ENCODE data around the gene MINDY3. TPM values are rescaled to one million over a fixed set of nuclear protein-coding genes. Genes with fewer than 3 reads are reported as not detected.

Gene MINDY3
- total and polyA plus RNA-seq, 4 donors: 6.5 to 16.1 (median 12.3) TPM

- no peak for TF ChIP-seq JUND (IDR thresholded peaks at IDR 0.05)
- TF ChIP-seq, protein P1, sequence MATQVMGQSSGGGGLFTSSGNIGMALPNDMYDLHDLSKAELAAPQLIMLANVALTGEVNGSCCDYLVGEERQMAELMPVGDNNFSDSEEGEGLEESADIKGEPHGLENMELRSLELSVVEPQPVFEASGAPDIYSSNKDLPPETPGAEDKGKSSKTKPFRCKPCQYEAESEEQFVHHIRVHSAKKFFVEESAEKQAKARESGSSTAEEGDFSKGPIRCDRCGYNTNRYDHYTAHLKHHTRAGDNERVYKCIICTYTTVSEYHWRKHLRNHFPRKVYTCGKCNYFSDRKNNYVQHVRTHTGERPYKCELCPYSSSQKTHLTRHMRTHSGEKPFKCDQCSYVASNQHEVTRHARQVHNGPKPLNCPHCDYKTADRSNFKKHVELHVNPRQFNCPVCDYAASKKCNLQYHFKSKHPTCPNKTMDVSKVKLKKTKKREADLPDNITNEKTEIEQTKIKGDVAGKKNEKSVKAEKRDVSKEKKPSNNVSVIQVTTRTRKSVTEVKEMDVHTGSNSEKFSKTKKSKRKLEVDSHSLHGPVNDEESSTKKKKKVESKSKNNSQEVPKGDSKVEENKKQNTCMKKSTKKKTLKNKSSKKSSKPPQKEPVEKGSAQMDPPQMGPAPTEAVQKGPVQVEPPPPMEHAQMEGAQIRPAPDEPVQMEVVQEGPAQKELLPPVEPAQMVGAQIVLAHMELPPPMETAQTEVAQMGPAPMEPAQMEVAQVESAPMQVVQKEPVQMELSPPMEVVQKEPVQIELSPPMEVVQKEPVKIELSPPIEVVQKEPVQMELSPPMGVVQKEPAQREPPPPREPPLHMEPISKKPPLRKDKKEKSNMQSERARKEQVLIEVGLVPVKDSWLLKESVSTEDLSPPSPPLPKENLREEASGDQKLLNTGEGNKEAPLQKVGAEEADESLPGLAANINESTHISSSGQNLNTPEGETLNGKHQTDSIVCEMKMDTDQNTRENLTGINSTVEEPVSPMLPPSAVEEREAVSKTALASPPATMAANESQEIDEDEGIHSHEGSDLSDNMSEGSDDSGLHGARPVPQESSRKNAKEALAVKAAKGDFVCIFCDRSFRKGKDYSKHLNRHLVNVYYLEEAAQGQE (IDR thresholded peaks at IDR 0.05): no peak
- no peak for TF ChIP-seq RAD21 (IDR thresholded peaks at IDR 0.05)
- TF ChIP-seq FOXA1 (IDR thresholded peaks at IDR 0.05): no peak
- TF ChIP-seq, protein P2, sequence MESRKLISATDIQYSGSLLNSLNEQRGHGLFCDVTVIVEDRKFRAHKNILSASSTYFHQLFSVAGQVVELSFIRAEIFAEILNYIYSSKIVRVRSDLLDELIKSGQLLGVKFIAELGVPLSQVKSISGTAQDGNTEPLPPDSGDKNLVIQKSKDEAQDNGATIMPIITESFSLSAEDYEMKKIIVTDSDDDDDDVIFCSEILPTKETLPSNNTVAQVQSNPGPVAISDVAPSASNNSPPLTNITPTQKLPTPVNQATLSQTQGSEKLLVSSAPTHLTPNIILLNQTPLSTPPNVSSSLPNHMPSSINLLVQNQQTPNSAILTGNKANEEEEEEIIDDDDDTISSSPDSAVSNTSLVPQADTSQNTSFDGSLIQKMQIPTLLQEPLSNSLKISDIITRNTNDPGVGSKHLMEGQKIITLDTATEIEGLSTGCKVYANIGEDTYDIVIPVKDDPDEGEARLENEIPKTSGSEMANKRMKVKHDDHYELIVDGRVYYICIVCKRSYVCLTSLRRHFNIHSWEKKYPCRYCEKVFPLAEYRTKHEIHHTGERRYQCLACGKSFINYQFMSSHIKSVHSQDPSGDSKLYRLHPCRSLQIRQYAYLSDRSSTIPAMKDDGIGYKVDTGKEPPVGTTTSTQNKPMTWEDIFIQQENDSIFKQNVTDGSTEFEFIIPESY (IDR thresholded peaks at IDR 0.05): no peak
- TF ChIP-seq, protein P3, sequence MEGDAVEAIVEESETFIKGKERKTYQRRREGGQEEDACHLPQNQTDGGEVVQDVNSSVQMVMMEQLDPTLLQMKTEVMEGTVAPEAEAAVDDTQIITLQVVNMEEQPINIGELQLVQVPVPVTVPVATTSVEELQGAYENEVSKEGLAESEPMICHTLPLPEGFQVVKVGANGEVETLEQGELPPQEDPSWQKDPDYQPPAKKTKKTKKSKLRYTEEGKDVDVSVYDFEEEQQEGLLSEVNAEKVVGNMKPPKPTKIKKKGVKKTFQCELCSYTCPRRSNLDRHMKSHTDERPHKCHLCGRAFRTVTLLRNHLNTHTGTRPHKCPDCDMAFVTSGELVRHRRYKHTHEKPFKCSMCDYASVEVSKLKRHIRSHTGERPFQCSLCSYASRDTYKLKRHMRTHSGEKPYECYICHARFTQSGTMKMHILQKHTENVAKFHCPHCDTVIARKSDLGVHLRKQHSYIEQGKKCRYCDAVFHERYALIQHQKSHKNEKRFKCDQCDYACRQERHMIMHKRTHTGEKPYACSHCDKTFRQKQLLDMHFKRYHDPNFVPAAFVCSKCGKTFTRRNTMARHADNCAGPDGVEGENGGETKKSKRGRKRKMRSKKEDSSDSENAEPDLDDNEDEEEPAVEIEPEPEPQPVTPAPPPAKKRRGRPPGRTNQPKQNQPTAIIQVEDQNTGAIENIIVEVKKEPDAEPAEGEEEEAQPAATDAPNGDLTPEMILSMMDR (IDR thresholded peaks at IDR 0.05; ENCODE audit: low read depth, low read length, missing input control): no peak
- no peak for TF ChIP-seq SP1 (IDR thresholded peaks at IDR 0.05)
- TF ChIP-seq, protein P4, sequence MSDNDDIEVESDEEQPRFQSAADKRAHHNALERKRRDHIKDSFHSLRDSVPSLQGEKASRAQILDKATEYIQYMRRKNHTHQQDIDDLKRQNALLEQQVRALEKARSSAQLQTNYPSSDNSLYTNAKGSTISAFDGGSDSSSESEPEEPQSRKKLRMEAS (IDR thresholded peaks at IDR 0.05): no peak
- no peak for TF ChIP-seq HNF4A (conservative IDR thresholded peaks at IDR 0.05)
- no peak for TF ChIP-seq TAF1 (conservative IDR thresholded peaks at IDR 0.05)
- no peak for TF ChIP-seq HNF4G (IDR thresholded peaks at IDR 0.05)
- TF ChIP-seq EGR1 (IDR thresholded peaks at IDR 0.05; ENCODE audit: low read depth in 2 of 2): no peak
- WGBS: 95% methylated on average over 4 of the region's 4 CpGs
- H3K4me3 ChIP-seq (ENCODE audit: low read depth in 1 of 3, low read length in 3 of 3): no peak overlapping the region
- H3K27me3 ChIP-seq (ENCODE audit: control insufficient read depth in 4 of 4, insufficient read depth in 4 of 4, low read length in 3 of 4): no peaks in the 10 kb centered on the region
- H3K9ac ChIP-seq (ENCODE audit: low read depth in 1 of 2, low read length in 2 of 2): no peak overlapping the region
- H3K4me1 ChIP-seq (ENCODE audit: control insufficient read depth in 4 of 4, insufficient read depth in 4 of 4, low read length in 3 of 4): peaks cover 0 to 4% (median 0%) of the 10 kb centered on the region in 4 donors
- no peak overlapping the region for H3K27ac ChIP-seq (ENCODE audit: low read depth in 1 of 2, low read length in 2 of 2)
- no peak for DNase-seq (ENCODE audit: low spot score)
- peaks cover 0 to 2% (median 0%) of the 10 kb centered on the region in 4 donors for H3K36me3 ChIP-seq (ENCODE audit: control insufficient read depth in 4 of 4, insufficient read depth in 3 of 4, low read depth in 1 of 4, low read length in 3 of 4)
- H3K9me3 ChIP-seq (ENCODE audit: control insufficient read depth in 4 of 4, low read length in 3 of 4): no peaks in the 10 kb centered on the region
Observed at GRCh38 chr10:15847481-15847880, 12.8 kb downstream of the MINDY3 start.

- H3K4me3 ChIP-seq (ENCODE audit: low read depth in 1 of 3, low read length in 3 of 3): no peak overlapping the region
- H3K36me3 ChIP-seq (ENCODE audit: control insufficient read depth in 4 of 4, insufficient read depth in 3 of 4, low read depth in 1 of 4, low read length in 3 of 4): peaks cover 0 to 2% (median 0%) of the 10 kb centered on the region in 4 donors
- H3K27me3 ChIP-seq (ENCODE audit: control insufficient read depth in 4 of 4, insufficient read depth in 4 of 4, low read length in 3 of 4): no peaks in the 10 kb centered on the region
- DNase-seq (ENCODE audit: low spot score): no peak
- H3K4me1 ChIP-seq (ENCODE audit: control insufficient read depth in 4 of 4, insufficient read depth in 4 of 4, low read length in 3 of 4): no peaks in the 10 kb centered on the region
- H3K9me3 ChIP-seq (ENCODE audit: control insufficient read depth in 4 of 4, low read length in 3 of 4): no peaks in the 10 kb centered on the region
- H3K9ac ChIP-seq (ENCODE audit: low read depth in 1 of 2, low read length in 2 of 2): no peak overlapping the region
- TF ChIP-seq YY1 (IDR thresholded peaks at IDR 0.05) (no peak), JUND (IDR thresholded peaks at IDR 0.05) (no peak), GABPA (IDR thresholded peaks at IDR 0.05 in 1 of 2, conservative IDR thresholded peaks at IDR 0.05 in 1 of 2) (no peak), NR2F2 (IDR thresholded peaks at IDR 0.05) (no peak), RXRA (IDR thresholded peaks at IDR 0.05) (no peak), EGR1 (IDR thresholded peaks at IDR 0.05; ENCODE audit: low read depth in 2 of 2) (no peak), HNF4A (conservative IDR thresholded peaks at IDR 0.05) (no peak), SP1 (IDR thresholded peaks at IDR 0.05) (no peak)
- TF ChIP-seq, protein P3 (IDR thresholded peaks at IDR 0.05; ENCODE audit: low read depth, low read length, missing input control): no peak
- H3K27ac ChIP-seq (ENCODE audit: low read depth in 1 of 2, low read length in 2 of 2): no peak overlapping the region
Observed at GRCh38 chr10:15844517-15844916, 15.8 kb downstream of the MINDY3 start.
